Measurements from ENCODE around the gene P2RX5. TPM values are rescaled to one million over a fixed set of nuclear protein-coding genes. Genes with fewer than 3 reads are reported as not detected.

The P2RX5 gene
- total RNA-seq, 1 donor from 2014 or later = not detected

DNA sequence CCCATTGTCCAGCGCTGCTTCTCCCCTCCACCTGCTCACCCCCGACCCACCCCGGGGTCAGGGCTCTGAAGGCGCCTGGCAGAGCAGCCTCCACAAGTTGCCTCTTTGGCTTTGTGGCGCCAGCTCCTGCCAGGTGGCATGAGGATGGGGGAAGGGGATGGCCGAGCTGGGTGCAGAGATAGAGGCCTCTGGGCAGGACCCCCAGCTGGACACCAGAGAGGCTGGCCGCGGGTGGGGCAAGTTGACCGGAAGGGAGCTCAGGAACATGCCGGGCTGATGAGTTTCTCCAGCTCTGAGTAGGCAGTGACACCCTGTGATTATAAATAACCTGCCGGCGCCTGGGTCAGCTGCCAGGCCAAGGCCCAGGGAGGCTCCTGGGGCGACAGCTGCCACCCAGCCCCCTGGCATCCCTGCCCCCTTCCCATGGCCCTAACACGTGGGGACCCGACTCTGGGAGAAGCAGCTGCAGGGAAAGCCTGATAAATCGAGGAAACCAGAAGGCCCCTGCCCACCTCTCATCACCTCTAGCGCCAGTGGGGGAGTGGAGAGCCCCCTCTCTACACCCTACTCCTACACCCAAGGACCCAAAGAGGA, 729 bp downstream of the P2RX5 start:
- Histone ChIP-seq H3K4me3 (peak overlapping the region; percentile 51 to 70), H3K9me3 (no peaks in the 10 kb centered on the region), H3K36me3 (no peaks in the 10 kb centered on the region), H3K27ac (no peak overlapping the region), H3K4me1 (peaks cover 5% of the 10 kb centered on the region in 2 donors), H3K27me3 (peaks cover 8% of the 10 kb centered on the region)
- TF ChIP-seq, protein P1, sequence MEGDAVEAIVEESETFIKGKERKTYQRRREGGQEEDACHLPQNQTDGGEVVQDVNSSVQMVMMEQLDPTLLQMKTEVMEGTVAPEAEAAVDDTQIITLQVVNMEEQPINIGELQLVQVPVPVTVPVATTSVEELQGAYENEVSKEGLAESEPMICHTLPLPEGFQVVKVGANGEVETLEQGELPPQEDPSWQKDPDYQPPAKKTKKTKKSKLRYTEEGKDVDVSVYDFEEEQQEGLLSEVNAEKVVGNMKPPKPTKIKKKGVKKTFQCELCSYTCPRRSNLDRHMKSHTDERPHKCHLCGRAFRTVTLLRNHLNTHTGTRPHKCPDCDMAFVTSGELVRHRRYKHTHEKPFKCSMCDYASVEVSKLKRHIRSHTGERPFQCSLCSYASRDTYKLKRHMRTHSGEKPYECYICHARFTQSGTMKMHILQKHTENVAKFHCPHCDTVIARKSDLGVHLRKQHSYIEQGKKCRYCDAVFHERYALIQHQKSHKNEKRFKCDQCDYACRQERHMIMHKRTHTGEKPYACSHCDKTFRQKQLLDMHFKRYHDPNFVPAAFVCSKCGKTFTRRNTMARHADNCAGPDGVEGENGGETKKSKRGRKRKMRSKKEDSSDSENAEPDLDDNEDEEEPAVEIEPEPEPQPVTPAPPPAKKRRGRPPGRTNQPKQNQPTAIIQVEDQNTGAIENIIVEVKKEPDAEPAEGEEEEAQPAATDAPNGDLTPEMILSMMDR (IDR thresholded peaks at IDR 0.05) = no peak
- no peak for DNase-seq (ENCODE audit: low spot score in 2 of 2)
- intact Hi-C loops (cut with DNase I) = no loop called here

DNA sequence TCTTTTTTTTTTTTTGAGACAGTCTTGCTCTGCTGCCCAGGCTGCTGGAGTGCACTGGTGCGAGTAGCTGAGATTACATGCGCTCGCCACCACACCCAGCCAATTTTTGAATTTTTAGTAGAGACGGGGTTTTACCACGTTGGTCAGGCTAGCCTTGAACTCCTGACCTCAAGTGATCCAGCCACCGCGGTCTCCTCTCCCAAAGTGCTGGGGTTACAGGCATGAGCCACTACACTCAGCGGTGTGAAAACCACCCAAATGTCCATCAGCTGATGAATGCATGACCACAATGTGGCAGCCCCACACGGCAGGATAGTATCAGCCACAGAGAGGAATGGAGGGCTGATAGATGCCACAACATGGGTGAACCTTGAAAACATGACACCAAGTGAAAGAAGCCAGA, 2.1 kb downstream of the P2RX5 start:
- H3K27me3 ChIP-seq = peaks cover 8% of the 10 kb centered on the region
- peaks cover 5% of the 10 kb centered on the region in 2 donors for H3K4me1 ChIP-seq
- no peak for DNase-seq (ENCODE audit: low spot score in 2 of 2)
- TF ChIP-seq, protein P1 (IDR thresholded peaks at IDR 0.05) = no peak
- H3K36me3 ChIP-seq = no peaks in the 10 kb centered on the region
- no peak overlapping the region for H3K4me3 ChIP-seq
- intact Hi-C loops (cut with DNase I) = no loop called here
- H3K27ac ChIP-seq = no peak overlapping the region
- H3K9me3 ChIP-seq = no peaks in the 10 kb centered on the region

DNA sequence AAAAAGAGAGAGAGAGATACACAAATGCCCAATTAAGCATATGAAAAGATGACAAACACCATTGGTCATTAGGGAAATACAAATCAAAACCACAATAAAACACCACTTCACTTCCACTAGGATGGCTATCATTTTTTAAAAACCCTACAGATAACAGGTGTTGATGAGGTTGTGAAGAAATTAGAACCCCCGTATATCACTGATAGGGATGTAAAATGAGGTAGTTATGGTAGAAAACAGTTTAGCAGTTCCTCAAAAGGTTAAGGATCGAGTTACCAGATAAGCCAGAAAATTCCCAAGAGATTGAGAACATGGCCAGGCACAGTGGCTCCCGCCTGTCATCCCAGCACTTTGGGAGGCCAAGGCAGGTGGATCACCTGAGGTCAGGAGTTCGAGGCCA, 2.8 kb downstream of the P2RX5 start:
- Histone ChIP-seq H3K36me3 (no peaks in the 10 kb centered on the region), H3K27ac (no peak overlapping the region), H3K27me3 (peaks cover 8% of the 10 kb centered on the region), H3K9me3 (no peaks in the 10 kb centered on the region), H3K4me1 (peaks cover 5% of the 10 kb centered on the region in 2 donors), H3K4me3 (no peak overlapping the region)
- DNase-seq (ENCODE audit: low spot score in 2 of 2) = no peak
- intact Hi-C loops (cut with DNase I) = no loop called here
- TF ChIP-seq, protein P1 (IDR thresholded peaks at IDR 0.05) = no peak

DNA sequence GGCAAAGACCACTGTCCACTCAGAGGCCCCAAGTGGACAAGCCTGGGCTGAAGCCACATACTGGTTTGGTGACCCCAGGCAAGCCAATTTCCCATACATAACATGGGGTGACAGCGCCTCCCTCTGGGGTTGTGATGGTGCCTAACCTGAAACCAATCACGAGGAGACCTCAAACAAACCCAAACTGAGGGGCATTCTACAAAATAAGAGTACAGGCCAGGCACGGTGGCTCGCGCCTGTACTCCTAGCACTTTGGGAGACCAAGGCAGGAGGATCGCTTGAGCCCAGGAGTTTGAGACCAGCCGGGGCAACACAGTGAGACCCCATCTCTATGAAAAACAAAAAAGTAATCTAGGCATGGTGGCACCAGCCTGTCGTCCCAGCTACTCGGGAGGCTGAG, 3.6 kb downstream of the P2RX5 start:
- intact Hi-C loops (cut with DNase I) = no loop called here
- Histone ChIP-seq H3K36me3 (no peaks in the 10 kb centered on the region), H3K27ac (no peak overlapping the region), H3K4me3 (no peak overlapping the region), H3K27me3 (peaks cover 8% of the 10 kb centered on the region), H3K4me1 (peaks cover 5% of the 10 kb centered on the region in 2 donors), H3K9me3 (no peaks in the 10 kb centered on the region)
- DNase-seq (ENCODE audit: low spot score in 2 of 2) = no peak
- TF ChIP-seq, protein P1 (IDR thresholded peaks at IDR 0.05) = no peak

DNA sequence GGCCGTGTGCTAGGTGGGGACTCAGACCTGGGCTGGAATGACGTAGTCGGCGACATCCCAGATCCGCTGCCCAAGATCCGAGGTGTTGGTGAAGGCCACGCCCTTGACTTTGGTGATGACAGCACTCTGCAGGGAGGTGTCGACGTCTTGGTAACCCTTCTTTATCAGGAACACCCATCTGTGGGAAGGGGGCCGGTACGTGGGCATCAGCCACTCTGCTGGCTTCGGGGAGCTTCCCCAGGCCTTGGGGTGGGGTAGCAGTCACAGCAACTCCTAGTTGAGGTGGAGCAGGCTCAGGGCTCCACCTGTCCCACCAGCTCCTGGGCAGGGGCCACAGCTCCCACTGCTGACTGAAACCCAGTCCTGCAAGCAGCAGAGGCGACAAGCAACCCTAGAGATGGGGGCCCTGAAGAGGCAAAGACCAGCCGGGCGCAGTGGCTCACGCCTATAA, 4.3 kb downstream of the P2RX5 start:
- TF ChIP-seq, protein P1 (IDR thresholded peaks at IDR 0.05) = no peak
- no peak for DNase-seq (ENCODE audit: low spot score in 2 of 2)
- no peaks in the 10 kb centered on the region for H3K9me3 ChIP-seq
- H3K27ac ChIP-seq = no peak overlapping the region
- no peak overlapping the region for H3K4me3 ChIP-seq
- no peaks in the 10 kb centered on the region for H3K36me3 ChIP-seq
- H3K4me1 ChIP-seq = peaks cover 5% of the 10 kb centered on the region in 2 donors
- H3K27me3 ChIP-seq = peaks cover 8% of the 10 kb centered on the region
- intact Hi-C loops (cut with DNase I) = no loop called here
